Glutamatergic neuron (in vitro differentiated cells): Measurements from ENCODE around the gene OVOL1. TPM values are rescaled to one million over a fixed set of nuclear protein-coding genes. Genes with fewer than 3 reads are reported as not detected.

Experiments
- DNase-seq: peaks from one replicate; pipeline ENCODE4 v3.0.0; 2022
- H3K27ac Mint-ChIP-seq: one replicate; pipeline ENCODE4 v1.8.0; 2020; ENCODE audit warnings: mild to moderate bottlenecking, mixed read lengths, inconsistent platforms; ENCODE audit not compliant: unreplicated experiment
- H3K27me3 Mint-ChIP-seq: one replicate; pipeline ENCODE4 v1.8.0; 2020; ENCODE audit warnings: mild to moderate bottlenecking, moderate library complexity, mixed read lengths, inconsistent platforms; ENCODE audit not compliant: unreplicated experiment
- H3K36me3 Mint-ChIP-seq: one replicate; pipeline ENCODE4 v1.8.0; 2020; ENCODE audit warnings: mild to moderate bottlenecking, mixed read lengths, inconsistent platforms; ENCODE audit not compliant: unreplicated experiment
- H3K4me1 Mint-ChIP-seq: one replicate; pipeline ENCODE4 v1.8.0; 2020; ENCODE audit warnings: mild to moderate bottlenecking, low read depth, mixed read lengths, inconsistent platforms; ENCODE audit not compliant: unreplicated experiment
- H3K4me3 Mint-ChIP-seq: one replicate; pipeline ENCODE4 v1.8.0; 2020; ENCODE audit warnings: mild to moderate bottlenecking, mixed read lengths, inconsistent platforms; ENCODE audit not compliant: unreplicated experiment
- H3K9me3 Mint-ChIP-seq: one replicate; pipeline ENCODE4 v1.8.0; 2020; ENCODE audit warnings: mild to moderate bottlenecking, moderate library complexity, mixed read lengths, inconsistent platforms; ENCODE audit not compliant: unreplicated experiment
- total RNA-seq: library from RNA; stranded (reverse); fragmentation: NEBNext Ultra II Directional; extraction: Animal tissue kit (Norgen Biotek cat#: 25700); gene quantifications from one replicate; pipeline ENCODE4 v1.2.1, GENCODE V29; 2021; ENCODE audit not compliant: unreplicated experiment
- TF ChIP-seq, protein P1 (sequence below): fragments of 200-600 bp; sonication (generic); IDR thresholded peaks from one replicate; pipeline ENCODE4 v1.5.0; 2021; ENCODE audit not compliant: partially characterized antibody, unreplicated experiment

The OVOL1 gene
- total RNA-seq, 1 donor from 2014 or later = not detected

DNA sequence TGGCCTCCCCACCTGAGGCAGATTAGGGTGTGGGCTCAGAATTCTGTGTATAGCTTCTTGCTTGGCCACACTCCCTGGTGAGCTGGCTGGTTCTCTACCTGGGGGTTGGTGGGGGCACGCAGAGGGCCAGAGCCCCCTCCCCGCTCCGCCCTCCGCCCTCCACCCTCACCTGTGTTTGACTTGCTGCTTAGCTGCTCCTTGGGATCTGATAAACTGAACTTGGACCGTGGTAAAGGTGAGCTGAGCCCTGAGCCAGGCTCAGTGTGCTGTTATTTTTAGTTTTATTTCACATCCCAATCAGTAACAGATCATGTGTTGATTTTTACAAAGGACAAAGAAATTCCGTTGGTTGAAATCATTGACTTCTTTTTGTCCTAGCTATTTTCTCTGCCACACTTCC lies 2.0 kb downstream of the OVOL1 start:
- Mint-ChIP-seq H3K4me3 (no peak overlapping the region), H3K27ac (no peak overlapping the region), H3K27me3 (peaks cover 14% of the 10 kb centered on the region), H3K9me3 (peaks cover 5% of the 10 kb centered on the region), H3K4me1 (peaks cover 2% of the 10 kb centered on the region), H3K36me3 (peaks cover 2% of the 10 kb centered on the region)
- TF ChIP-seq, protein P1, sequence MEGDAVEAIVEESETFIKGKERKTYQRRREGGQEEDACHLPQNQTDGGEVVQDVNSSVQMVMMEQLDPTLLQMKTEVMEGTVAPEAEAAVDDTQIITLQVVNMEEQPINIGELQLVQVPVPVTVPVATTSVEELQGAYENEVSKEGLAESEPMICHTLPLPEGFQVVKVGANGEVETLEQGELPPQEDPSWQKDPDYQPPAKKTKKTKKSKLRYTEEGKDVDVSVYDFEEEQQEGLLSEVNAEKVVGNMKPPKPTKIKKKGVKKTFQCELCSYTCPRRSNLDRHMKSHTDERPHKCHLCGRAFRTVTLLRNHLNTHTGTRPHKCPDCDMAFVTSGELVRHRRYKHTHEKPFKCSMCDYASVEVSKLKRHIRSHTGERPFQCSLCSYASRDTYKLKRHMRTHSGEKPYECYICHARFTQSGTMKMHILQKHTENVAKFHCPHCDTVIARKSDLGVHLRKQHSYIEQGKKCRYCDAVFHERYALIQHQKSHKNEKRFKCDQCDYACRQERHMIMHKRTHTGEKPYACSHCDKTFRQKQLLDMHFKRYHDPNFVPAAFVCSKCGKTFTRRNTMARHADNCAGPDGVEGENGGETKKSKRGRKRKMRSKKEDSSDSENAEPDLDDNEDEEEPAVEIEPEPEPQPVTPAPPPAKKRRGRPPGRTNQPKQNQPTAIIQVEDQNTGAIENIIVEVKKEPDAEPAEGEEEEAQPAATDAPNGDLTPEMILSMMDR = no peak
- DNase-seq = no peak

DNA sequence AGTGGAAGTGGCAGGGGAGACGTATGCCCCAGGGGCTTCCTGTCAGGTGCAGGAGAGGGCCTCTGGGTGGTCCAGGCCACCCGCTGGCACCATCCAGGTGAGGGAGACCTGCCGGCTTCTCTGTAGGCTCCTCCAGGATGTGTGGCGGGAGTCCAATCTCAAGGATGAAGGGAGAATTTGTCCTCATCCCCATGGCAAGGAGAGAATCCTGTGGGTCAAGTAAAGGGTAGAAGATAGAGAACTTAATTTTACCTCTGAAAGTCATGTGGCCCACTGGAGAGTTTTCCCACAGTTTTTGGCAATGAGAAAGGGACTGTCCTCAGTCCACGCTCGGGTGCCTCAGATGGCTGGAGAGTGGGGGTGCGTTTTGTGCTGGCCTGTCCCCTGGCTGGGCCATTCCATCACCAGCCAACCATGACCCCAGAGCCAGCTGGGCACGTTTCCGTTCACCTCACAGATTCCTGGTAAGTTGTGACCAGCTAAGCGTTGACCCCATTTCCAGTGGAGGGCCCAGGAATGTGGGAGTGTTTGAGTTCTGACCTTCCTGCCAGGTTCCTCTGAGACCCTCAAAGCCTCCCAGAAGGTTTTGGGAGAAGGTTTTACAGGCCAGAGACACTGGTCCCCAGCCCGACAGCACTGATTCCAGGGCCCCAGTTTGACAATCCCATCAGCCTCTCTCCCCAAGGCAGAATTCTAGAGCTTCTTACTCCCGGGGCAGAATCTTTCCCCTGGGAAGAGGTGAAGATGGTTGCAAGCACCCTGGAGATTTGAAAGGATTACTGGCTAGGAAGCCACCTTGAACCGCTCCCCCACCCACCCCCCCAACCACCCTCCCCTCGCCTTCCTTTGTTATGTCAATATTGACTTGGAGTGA lies 2.6 kb downstream of the OVOL1 start:
- H3K36me3 Mint-ChIP-seq = no peaks in the 10 kb centered on the region
- TF ChIP-seq, protein P1 = no peak
- peaks cover 1% of the 10 kb centered on the region for H3K4me1 Mint-ChIP-seq
- peaks cover 5% of the 10 kb centered on the region for H3K9me3 Mint-ChIP-seq
- no peak overlapping the region for H3K27ac Mint-ChIP-seq
- peaks cover 16% of the 10 kb centered on the region for H3K27me3 Mint-ChIP-seq
- DNase-seq = no peak
- no peak overlapping the region for H3K4me3 Mint-ChIP-seq

DNA sequence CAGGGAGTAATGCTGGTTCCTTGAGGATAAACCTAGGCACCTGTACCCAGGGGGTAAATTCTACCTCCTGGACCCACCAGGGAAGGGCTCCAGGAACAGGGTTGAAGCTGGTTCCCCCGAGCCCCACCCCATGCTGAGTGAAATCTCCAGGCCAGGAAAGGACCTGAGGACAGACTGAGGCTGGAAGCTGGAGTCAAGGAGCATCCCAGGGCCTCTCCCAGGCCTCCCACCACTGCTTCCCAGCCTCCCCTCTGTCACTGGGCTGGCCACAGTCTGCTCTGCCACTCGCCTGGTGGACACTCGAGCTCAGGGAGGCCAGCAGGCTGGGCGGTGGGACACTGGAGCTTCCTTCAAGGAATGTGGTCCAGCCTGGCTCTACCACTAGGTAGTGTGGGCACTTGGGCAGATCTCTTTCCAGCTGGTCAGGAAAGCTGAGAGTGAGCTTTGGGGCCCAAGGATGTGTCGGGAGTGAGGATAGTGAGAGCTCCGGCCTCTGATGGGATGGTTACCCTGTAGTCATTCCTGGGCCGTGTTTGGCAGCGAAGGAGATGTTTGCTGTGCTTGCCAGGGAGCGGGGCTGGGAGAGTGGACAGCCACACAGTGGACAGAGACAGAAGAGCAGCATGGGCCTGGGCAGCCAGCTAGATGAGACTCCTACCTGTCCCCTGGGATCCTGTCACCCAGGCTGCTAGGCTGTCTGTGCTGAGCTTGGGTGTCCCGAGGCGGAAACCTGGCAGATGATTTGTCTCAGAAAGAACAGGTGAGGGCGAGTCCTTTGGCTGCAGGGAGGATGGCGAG lies 3.4 kb downstream of the OVOL1 start:
- TF ChIP-seq, protein P1 = no peak
- H3K27me3 Mint-ChIP-seq = peaks cover 16% of the 10 kb centered on the region
- H3K27ac Mint-ChIP-seq = no peak overlapping the region
- peaks cover 1% of the 10 kb centered on the region for H3K4me1 Mint-ChIP-seq
- no peak for DNase-seq
- H3K9me3 Mint-ChIP-seq = peaks cover 5% of the 10 kb centered on the region
- H3K36me3 Mint-ChIP-seq = no peaks in the 10 kb centered on the region
- peak overlapping the region; percentile 42 for H3K4me3 Mint-ChIP-seq

DNA sequence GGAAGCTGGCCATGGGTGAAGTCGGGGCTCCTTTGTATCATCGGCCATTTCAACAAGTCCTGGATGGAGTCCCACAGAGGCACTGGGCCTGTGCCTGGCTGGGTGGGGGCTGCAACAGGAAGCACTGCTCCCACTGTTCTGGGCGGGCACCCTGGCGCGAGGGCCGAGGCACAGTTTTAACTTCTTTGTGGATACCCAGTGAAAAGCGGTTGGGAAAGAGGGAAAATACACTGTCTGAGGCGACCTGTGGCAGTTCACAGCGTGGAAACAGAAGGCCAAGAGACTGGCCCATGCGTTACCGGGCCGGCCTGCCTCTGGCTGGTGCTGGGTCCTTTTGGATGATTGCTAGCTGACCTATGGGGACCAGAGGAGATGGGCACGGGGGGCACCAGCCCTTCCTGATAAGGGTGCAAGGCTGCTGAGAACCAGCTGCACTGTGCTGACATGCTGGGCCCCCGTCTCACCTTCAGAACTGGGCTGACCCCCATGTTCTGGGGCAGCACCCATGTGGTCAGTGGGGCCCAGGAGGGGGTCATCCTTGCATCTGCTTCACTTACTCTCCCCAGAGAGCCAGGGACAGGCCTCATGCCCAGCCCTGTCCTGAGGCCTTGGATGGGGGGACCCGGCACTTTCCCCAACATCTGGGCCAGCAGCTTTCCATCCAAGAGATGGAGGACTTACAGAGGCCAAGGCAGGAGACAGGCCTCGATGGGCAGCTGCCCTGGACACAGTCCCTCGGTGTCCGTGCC lies 4.2 kb downstream of the OVOL1 start:
- TF ChIP-seq, protein P1 = no peak
- H3K27me3 Mint-ChIP-seq = peaks cover 10% of the 10 kb centered on the region
- H3K9me3 Mint-ChIP-seq = peaks cover 5% of the 10 kb centered on the region

More for the DNA sequence above, 4.2 kb downstream of the OVOL1 start:
- H3K36me3 Mint-ChIP-seq = no peaks in the 10 kb centered on the region
- H3K4me1 Mint-ChIP-seq = peaks cover 1% of the 10 kb centered on the region
- H3K4me3 Mint-ChIP-seq = no peak overlapping the region
- peak overlapping the region; percentile 5 for H3K27ac Mint-ChIP-seq
- DNase-seq = no peak
